Measurements from ENCODE around the gene INSIG1. TPM values are rescaled to one million over a fixed set of nuclear protein-coding genes. Genes with fewer than 3 reads are reported as not detected.

Gene INSIG1
- total RNA-seq, 1 donor, result 128 TPM

GRCh38 chr7:155276042-155276799 is 21.5 kb upstream of the INSIG1 start:
- Histone ChIP-seq H3K27me3 (ENCODE audit: insufficient read depth, low read length) (no peaks in the 10 kb centered on the region), H3K4me3 (ENCODE audit: low read length) (no peak overlapping the region), H3K9me3 (ENCODE audit: low read depth, low read length) (no peaks in the 10 kb centered on the region), H3K4me1 (ENCODE audit: insufficient read depth, low read length) (no peaks in the 10 kb centered on the region)

- Histone ChIP-seq H3K27me3 (ENCODE audit: insufficient read depth, low read length) (no peaks in the 10 kb centered on the region), H3K9me3 (ENCODE audit: low read depth, low read length) (no peaks in the 10 kb centered on the region), H3K4me3 (ENCODE audit: low read length) (no peak overlapping the region), H3K4me1 (ENCODE audit: insufficient read depth, low read length) (no peaks in the 10 kb centered on the region)
Measured at GRCh38 chr7:155276800-155277375, 20.8 kb upstream of the INSIG1 start.

GRCh38 chr7:155277385-155277994 is 20.2 kb upstream of the INSIG1 start:
- H3K4me3 ChIP-seq (ENCODE audit: low read length), result no peak overlapping the region
- peaks cover 5% of the 10 kb centered on the region for H3K4me1 ChIP-seq (ENCODE audit: insufficient read depth, low read length)
- no peaks in the 10 kb centered on the region for H3K9me3 ChIP-seq (ENCODE audit: low read depth, low read length)
- H3K27me3 ChIP-seq (ENCODE audit: insufficient read depth, low read length), result no peaks in the 10 kb centered on the region

GRCh38 chr7:155278921-155279320 is 18.8 kb upstream of the INSIG1 start:
- Histone ChIP-seq H3K27me3 (ENCODE audit: insufficient read depth, low read length) (no peaks in the 10 kb centered on the region), H3K9me3 (ENCODE audit: low read depth, low read length) (no peaks in the 10 kb centered on the region), H3K4me1 (ENCODE audit: insufficient read depth, low read length) (peaks cover 8% of the 10 kb centered on the region), H3K4me3 (ENCODE audit: low read length) (no peak overlapping the region)

GRCh38 chr7:155279787-155280445 is 17.8 kb upstream of the INSIG1 start:
- peaks cover 8% of the 10 kb centered on the region for H3K4me1 ChIP-seq (ENCODE audit: insufficient read depth, low read length)
- H3K27me3 ChIP-seq (ENCODE audit: insufficient read depth, low read length), result no peaks in the 10 kb centered on the region
- H3K4me3 ChIP-seq (ENCODE audit: low read length), result no peak overlapping the region
- no peaks in the 10 kb centered on the region for H3K9me3 ChIP-seq (ENCODE audit: low read depth, low read length)

- H3K4me3 ChIP-seq (ENCODE audit: low read length), result no peak overlapping the region
- H3K4me1 ChIP-seq (ENCODE audit: insufficient read depth, low read length), result peaks cover 8% of the 10 kb centered on the region
- H3K9me3 ChIP-seq (ENCODE audit: low read depth, low read length), result no peaks in the 10 kb centered on the region
- H3K27me3 ChIP-seq (ENCODE audit: insufficient read depth, low read length), result no peaks in the 10 kb centered on the region
Measured at GRCh38 chr7:155280446-155281397, 17.0 kb upstream of the INSIG1 start.

GRCh38 chr7:155281398-155281969 is 16.2 kb upstream of the INSIG1 start:
- Histone ChIP-seq H3K9me3 (ENCODE audit: low read depth, low read length) (no peaks in the 10 kb centered on the region), H3K4me3 (ENCODE audit: low read length) (no peak overlapping the region), H3K27me3 (ENCODE audit: insufficient read depth, low read length) (no peaks in the 10 kb centered on the region), H3K4me1 (ENCODE audit: insufficient read depth, low read length) (peaks cover 15% of the 10 kb centered on the region)

GRCh38 chr7:155282671-155283070 is 15.0 kb upstream of the INSIG1 start:
- H3K4me1 ChIP-seq (ENCODE audit: insufficient read depth, low read length), result peaks cover 20% of the 10 kb centered on the region
- H3K27me3 ChIP-seq (ENCODE audit: insufficient read depth, low read length), result no peaks in the 10 kb centered on the region

GRCh38 chr7:155283565-155284194 is 14.0 kb upstream of the INSIG1 start:
- Histone ChIP-seq H3K4me1 (ENCODE audit: insufficient read depth, low read length) (peaks cover 23% of the 10 kb centered on the region), H3K4me3 (ENCODE audit: low read length) (no peak overlapping the region), H3K9me3 (ENCODE audit: low read depth, low read length) (no peaks in the 10 kb centered on the region), H3K27me3 (ENCODE audit: insufficient read depth, low read length) (no peaks in the 10 kb centered on the region)

More at GRCh38 chr7:155282671-155283070, 15.0 kb upstream of the INSIG1 start:
- no peaks in the 10 kb centered on the region for H3K9me3 ChIP-seq (ENCODE audit: low read depth, low read length)
- no peak overlapping the region for H3K4me3 ChIP-seq (ENCODE audit: low read length)

- Histone ChIP-seq H3K4me3 (ENCODE audit: low read length) (no peak overlapping the region), H3K9me3 (ENCODE audit: low read depth, low read length) (no peaks in the 10 kb centered on the region), H3K4me1 (ENCODE audit: insufficient read depth, low read length) (peaks cover 23% of the 10 kb centered on the region), H3K27me3 (ENCODE audit: insufficient read depth, low read length) (no peaks in the 10 kb centered on the region)
Measured at GRCh38 chr7:155284496-155285274, 13.0 kb upstream of the INSIG1 start.

GRCh38 chr7:155285423-155285822 is 12.3 kb upstream of the INSIG1 start:
- Histone ChIP-seq H3K27me3 (ENCODE audit: insufficient read depth, low read length) (no peaks in the 10 kb centered on the region), H3K4me1 (ENCODE audit: insufficient read depth, low read length) (peaks cover 23% of the 10 kb centered on the region), H3K4me3 (ENCODE audit: low read length) (no peak overlapping the region), H3K9me3 (ENCODE audit: low read depth, low read length) (no peaks in the 10 kb centered on the region)

GRCh38 chr7:155285833-155286232 is 11.8 kb upstream of the INSIG1 start:
- Histone ChIP-seq H3K27me3 (ENCODE audit: insufficient read depth, low read length) (no peaks in the 10 kb centered on the region), H3K9me3 (ENCODE audit: low read depth, low read length) (no peaks in the 10 kb centered on the region), H3K4me3 (ENCODE audit: low read length) (no peak overlapping the region), H3K4me1 (ENCODE audit: insufficient read depth, low read length) (peaks cover 23% of the 10 kb centered on the region)

- H3K4me1 ChIP-seq (ENCODE audit: insufficient read depth, low read length), result peaks cover 23% of the 10 kb centered on the region
Measured at GRCh38 chr7:155286686-155287085, 11.0 kb upstream of the INSIG1 start.

More at GRCh38 chr7:155286686-155287085, 11.0 kb upstream of the INSIG1 start:
- no peak overlapping the region for H3K4me3 ChIP-seq (ENCODE audit: low read length)
- no peaks in the 10 kb centered on the region for H3K27me3 ChIP-seq (ENCODE audit: insufficient read depth, low read length)
- H3K9me3 ChIP-seq (ENCODE audit: low read depth, low read length), result no peaks in the 10 kb centered on the region

Measured in mononuclear cell (primary cell).